ENCODE results near the gene LARP4B. TPM values are rescaled to one million over a fixed set of nuclear protein-coding genes. Genes with fewer than 3 reads are reported as not detected.

Gene LARP4B
- total RNA-seq, 2 experiments from 2014 or later, result 98.1 to 99.8 TPM

DNA sequence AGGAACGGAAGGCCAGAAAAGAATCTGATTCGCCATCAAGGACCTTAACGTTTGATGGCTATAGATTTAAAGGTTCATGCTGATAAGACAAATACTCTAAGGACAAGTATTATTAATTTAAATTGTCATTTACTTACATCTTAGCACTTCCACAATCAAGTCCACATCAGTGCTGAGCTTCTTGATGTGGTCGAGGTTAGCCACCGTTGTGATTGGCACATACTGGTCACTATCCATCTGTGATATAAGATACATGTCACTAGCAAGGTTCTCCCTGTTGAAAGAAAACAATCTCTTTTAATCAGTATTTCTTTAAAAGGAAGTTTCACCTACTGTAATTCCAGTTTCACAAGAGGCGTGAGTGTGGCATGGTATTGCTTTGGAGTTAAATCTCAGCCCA is 88.7 kb downstream of the LARP4B start:
- no peak overlapping the region for H3K4me3 Mint-ChIP-seq
- no peaks in the 10 kb centered on the region for H3K9me3 Mint-ChIP-seq
- ATAC-seq (ENCODE audit: low read depth) (no peak), DNase-seq (no peak)
- no peak overlapping the region for H3K27ac Mint-ChIP-seq
- peaks cover 21% of the 10 kb centered on the region for H3K4me1 Mint-ChIP-seq
- H3K36me3 Mint-ChIP-seq, result peaks cover 31% of the 10 kb centered on the region
- POLR2A ChIA-PET, result no interaction called here
- no peaks in the 10 kb centered on the region for H3K27me3 Mint-ChIP-seq

DNA sequence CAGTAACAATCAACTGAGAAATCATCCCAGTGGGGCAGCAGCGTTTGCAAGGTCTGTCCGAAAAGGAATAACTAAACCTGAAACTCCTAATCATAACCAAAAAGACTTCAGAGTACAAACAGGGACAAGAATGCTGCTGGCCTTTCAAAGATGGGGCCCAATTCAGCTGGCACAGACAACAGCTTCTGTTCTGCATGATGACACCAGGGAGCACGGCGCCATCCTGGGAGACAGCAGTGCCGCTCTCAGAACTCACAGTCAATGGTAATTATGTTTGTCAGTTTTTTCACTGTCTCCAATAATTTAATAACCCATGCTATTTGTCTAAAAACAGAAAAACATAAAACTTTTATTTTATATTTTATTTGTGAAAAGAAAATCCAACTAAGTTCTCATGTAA is 90.0 kb downstream of the LARP4B start:
- ATAC-seq (ENCODE audit: low read depth) (no peak), DNase-seq (no peak)
- Mint-ChIP-seq H3K9me3 (no peaks in the 10 kb centered on the region), H3K27me3 (no peaks in the 10 kb centered on the region), H3K4me3 (no peak overlapping the region), H3K36me3 (peaks cover 24% of the 10 kb centered on the region), H3K27ac (no peak overlapping the region), H3K4me1 (peaks cover 16% of the 10 kb centered on the region)
- POLR2A ChIA-PET, result no interaction called here

DNA sequence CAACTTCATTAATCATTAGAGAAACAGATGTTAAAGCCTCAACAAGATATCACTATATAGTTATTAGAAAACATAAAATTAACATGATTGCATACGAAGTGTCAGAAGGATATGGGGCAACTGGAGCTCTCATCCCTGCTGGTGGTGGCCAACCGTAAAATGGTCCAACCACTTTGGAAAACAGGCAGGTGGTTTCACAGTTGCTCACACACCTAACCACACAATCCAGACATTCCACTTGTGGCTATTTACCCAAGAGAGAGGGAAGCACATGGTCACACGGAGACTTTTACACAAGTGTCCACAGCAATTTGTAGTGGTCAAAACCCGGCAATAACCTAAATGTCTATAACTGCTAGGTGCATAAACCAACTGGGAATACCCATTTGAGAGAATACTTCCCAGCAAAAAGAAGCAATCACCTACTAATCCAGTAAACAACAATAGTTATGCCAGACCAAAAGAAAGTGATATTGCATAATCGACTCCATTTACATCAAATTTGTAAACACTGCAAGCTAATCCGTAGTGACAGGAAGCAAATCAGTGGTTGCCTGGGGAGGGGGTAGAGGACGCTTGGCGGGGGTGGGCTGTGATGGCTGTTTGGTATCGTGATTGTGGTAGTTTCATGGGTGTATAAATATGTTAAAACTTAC is 91.8 kb downstream of the LARP4B start:
- POLR2A ChIA-PET, result no interaction called here
- Mint-ChIP-seq H3K9me3 (no peaks in the 10 kb centered on the region), H3K27ac (no peak overlapping the region), H3K27me3 (no peaks in the 10 kb centered on the region), H3K36me3 (peaks cover 28% of the 10 kb centered on the region), H3K4me1 (peaks cover 4% of the 10 kb centered on the region), H3K4me3 (no peak overlapping the region)
- ATAC-seq (ENCODE audit: low read depth), result no peak
- no peak for DNase-seq

DNA sequence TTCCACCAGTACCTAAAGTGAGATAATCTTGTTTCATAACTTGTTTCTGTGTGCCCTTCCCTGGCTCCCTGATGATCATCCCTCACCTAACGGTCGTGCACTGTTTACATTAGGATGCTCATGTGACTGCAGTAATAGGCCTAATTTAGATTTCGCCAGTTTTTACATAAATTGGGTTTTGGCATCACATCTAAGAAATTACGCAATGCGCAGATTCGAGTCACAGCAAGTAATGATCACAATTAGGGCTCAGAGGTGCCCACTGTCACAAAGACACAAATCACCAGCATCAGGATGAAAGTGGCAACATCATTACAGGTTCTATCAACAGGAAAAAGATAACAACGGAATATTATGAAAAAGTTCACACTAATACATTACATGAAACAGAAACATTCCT is 94.7 kb downstream of the LARP4B start:
- no peak for ATAC-seq (ENCODE audit: low read depth)
- H3K4me1 Mint-ChIP-seq, result peaks cover 5% of the 10 kb centered on the region
- no peaks in the 10 kb centered on the region for H3K9me3 Mint-ChIP-seq
- POLR2A ChIA-PET, result no interaction called here
- peaks cover 37% of the 10 kb centered on the region for H3K36me3 Mint-ChIP-seq
- H3K4me3 Mint-ChIP-seq, result no peak overlapping the region
- peak overlapping the region; percentile 34 for H3K27ac Mint-ChIP-seq
- no peak for DNase-seq
- H3K27me3 Mint-ChIP-seq, result no peaks in the 10 kb centered on the region

DNA sequence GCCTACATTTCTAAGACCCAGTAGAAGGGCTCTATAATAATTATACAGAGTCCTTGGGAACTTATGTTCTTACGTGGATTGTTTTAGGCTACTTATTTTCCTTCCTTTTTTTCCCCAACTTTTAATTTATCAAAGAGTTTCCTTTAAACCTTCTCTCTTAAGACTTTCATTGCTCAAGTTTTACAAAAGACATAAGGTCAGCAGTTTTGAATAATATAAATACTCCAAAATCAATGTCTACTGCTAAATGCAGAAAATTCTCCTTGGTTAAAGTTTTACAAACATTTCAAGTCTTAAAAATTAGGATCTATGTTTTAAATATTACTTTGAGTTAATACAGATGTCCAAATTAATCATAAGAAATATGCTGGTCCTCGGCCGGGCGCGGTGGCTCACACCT is 97.0 kb downstream of the LARP4B start:
- peaks cover 40% of the 10 kb centered on the region for H3K36me3 Mint-ChIP-seq

DNA sequence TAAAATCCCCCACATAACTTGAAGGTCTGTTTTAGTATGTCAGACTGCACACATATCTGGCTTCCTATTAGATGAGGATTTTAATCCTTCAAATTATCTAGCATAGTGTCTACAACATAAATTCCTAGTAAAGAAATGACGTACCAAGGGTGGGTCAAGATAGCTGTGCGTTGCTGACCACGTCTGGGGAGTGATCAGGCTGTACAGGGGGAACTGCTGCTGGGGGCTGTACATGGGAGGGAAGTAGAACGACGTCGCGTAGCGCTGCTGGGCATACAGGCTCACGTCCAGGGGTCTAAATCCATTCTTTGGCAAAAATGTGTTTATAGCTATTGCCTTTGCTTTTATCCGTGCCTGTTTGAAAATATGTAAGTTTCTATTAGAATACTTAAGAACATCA is 102.3 kb downstream of the LARP4B start:
- Mint-ChIP-seq H3K27ac (no peak overlapping the region), H3K36me3 (peaks cover 40% of the 10 kb centered on the region), H3K9me3 (no peaks in the 10 kb centered on the region), H3K4me1 (peaks cover 5% of the 10 kb centered on the region), H3K4me3 (no peak overlapping the region), H3K27me3 (no peaks in the 10 kb centered on the region)
- POLR2A ChIA-PET, result no interaction called here
- DNase-seq (no peak), ATAC-seq (ENCODE audit: low read depth) (no peak)

More for the DNA sequence above, 97.0 kb downstream of the LARP4B start:
- no peaks in the 10 kb centered on the region for H3K9me3 Mint-ChIP-seq
- H3K27ac Mint-ChIP-seq, result no peak overlapping the region
- POLR2A ChIA-PET, result no interaction called here
- DNase-seq (no peak), ATAC-seq (ENCODE audit: low read depth) (no peak)
- peaks cover 7% of the 10 kb centered on the region for H3K4me1 Mint-ChIP-seq
- H3K4me3 Mint-ChIP-seq, result no peak overlapping the region
- no peaks in the 10 kb centered on the region for H3K27me3 Mint-ChIP-seq

DNA sequence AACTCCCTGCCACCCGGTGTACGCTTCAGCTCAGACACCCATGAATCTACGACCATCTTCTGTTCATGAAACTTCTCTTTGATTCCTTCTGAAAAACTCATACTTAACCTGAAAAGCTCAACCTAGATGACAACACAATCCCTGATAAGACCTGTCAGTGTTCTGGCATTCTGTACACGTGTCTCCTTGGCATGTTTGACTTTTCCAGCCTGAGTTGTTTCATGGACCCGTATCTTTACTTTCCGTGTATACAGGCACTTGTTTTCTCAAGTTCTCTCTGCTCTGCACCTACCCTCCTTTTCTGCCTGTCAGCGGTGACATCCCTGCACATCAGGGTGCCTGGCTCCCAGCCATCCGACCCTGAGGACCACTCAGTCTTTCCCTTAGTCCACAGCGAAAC is 103.3 kb downstream of the LARP4B start:
- no peaks in the 10 kb centered on the region for H3K9me3 Mint-ChIP-seq
- no peaks in the 10 kb centered on the region for H3K27me3 Mint-ChIP-seq
- peaks cover 9% of the 10 kb centered on the region for H3K4me1 Mint-ChIP-seq
- H3K36me3 Mint-ChIP-seq, result peaks cover 40% of the 10 kb centered on the region
- H3K4me3 Mint-ChIP-seq, result no peak overlapping the region
- DNase-seq (no peak), ATAC-seq (ENCODE audit: low read depth) (no peak)
- H3K27ac Mint-ChIP-seq, result peak overlapping the region; percentile 31
- POLR2A ChIA-PET, result no interaction called here

DNA sequence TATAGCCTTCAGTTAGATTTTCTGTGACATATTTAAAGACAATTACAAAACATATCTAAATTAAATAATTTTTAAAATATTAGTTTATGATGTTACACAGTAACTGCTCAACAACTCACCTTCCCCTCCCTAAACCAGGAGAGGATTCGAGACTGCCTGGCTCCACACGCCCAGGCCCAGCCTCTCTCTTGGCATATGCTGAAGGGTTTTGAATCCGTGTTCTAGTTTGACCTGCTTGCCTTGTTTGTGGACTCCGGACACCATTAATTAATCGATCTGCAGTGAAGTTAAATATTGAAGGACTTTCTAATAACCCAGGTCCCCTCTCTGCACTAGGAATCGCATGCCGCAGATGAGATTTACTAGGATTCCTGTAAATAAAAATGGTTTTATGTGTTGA is 106.6 kb downstream of the LARP4B start:
- Mint-ChIP-seq H3K4me3 (no peak overlapping the region), H3K27me3 (no peaks in the 10 kb centered on the region), H3K36me3 (peaks cover 51% of the 10 kb centered on the region), H3K4me1 (peaks cover 18% of the 10 kb centered on the region), H3K9me3 (no peaks in the 10 kb centered on the region), H3K27ac (no peak overlapping the region)
- ATAC-seq (ENCODE audit: low read depth) (no peak), DNase-seq (no peak)
- POLR2A ChIA-PET, result no interaction called here

DNA sequence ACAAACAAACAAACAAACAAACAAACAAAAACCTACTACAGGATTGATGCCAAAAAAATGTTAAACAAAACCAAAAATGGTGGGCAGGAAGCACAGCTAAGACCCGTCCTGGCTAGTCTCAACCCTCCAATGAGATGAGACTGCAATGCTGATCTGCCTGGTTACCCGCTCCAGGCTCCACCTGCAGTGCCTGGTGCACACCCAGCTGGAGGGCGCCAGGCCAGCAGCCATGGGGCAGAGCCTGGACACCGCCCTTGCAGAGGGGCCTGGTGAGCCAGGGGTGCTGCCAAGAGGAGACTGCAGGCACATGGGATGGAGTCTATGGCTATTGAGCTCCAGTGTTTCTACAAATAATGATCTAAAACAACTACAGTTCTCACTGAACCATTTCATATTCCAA is 107.0 kb downstream of the LARP4B start:
- ATAC-seq (ENCODE audit: low read depth) (no peak), DNase-seq (no peak)
- peaks cover 50% of the 10 kb centered on the region for H3K36me3 Mint-ChIP-seq
- POLR2A ChIA-PET, result no interaction called here
- no peak overlapping the region for H3K27ac Mint-ChIP-seq
- no peaks in the 10 kb centered on the region for H3K27me3 Mint-ChIP-seq
- no peak overlapping the region for H3K4me3 Mint-ChIP-seq
- H3K4me1 Mint-ChIP-seq, result peaks cover 18% of the 10 kb centered on the region
- H3K9me3 Mint-ChIP-seq, result no peaks in the 10 kb centered on the region

DNA sequence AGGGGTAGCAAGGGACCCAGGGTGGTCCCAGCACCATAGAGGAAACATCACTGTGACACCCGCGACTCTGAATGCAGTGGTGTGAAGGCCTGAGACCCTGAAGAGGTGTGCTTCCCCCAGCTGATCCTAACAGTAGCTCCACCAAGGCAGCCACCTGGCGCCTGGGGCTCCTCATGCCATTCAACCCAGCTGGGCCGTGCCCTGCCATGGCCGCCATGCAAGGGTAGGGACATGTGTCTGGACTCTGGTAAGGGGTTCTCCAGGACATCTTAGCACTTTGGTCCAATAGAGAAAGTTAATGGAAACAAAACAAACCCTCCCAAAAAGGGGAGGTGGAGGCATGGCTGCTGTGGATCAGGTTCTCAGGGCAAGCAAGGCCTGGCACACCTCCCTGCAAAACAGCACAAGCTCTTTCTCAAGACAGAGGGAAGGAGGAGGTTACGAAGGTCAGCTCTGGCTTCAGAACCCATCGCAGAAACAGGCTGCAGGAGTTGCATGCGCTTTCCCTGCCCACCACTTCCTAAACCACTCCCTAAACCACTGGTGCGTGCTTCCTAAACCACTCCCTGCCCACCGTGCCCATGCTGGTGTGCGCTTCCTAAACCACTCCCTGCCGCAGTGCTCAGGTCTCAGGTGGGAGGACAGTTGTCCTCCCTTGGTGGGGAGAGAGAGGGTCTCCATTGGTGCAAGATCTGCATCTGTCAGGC is 108.7 kb downstream of the LARP4B start:
- Mint-ChIP-seq H3K27ac (peak overlapping the region; percentile 84), H3K4me3 (peak overlapping the region; percentile 58), H3K9me3 (no peaks in the 10 kb centered on the region), H3K36me3 (peaks cover 44% of the 10 kb centered on the region), H3K4me1 (peaks cover 18% of the 10 kb centered on the region), H3K27me3 (no peaks in the 10 kb centered on the region)
- DNase-seq (no peak), ATAC-seq (ENCODE audit: low read depth) (peak; percentile 20)
- POLR2A ChIA-PET, result interaction anchor here (0.6 to 1.0 kb wide), 2 partner anchors 10 to 70 kb away, joined by 3 to 5 read pairs; no protein-coding TSS in a partner anchor

DNA sequence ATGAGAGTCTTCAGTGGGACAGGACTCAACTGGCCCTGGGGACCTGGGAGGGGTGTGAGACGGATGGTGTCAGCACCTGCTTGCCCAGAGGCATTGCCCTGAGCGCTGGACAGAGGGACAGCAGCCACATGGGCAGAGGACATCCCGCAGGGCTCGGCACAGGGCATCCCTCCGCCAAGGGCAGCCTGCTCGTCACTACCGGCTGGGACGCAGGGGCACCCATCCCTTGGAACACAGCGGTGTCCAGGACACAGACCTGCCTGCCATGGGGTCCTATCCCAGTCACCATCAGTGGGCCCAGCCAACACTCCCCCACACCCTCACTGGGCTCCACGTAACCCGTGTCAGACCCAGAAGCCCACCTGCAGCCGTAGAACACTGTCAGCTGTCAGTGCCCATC is 109.3 kb downstream of the LARP4B start:
- Mint-ChIP-seq H3K27ac (no peak overlapping the region), H3K27me3 (no peaks in the 10 kb centered on the region), H3K4me3 (no peak overlapping the region), H3K36me3 (peaks cover 43% of the 10 kb centered on the region), H3K9me3 (no peaks in the 10 kb centered on the region), H3K4me1 (peaks cover 18% of the 10 kb centered on the region)
- DNase-seq, result no peak
- no peak for ATAC-seq (ENCODE audit: low read depth)
- POLR2A ChIA-PET, result interaction anchor here (1.0 kb wide), 1 partner anchor 11 kb away, joined by 3 read pairs; no protein-coding TSS in a partner anchor

DNA sequence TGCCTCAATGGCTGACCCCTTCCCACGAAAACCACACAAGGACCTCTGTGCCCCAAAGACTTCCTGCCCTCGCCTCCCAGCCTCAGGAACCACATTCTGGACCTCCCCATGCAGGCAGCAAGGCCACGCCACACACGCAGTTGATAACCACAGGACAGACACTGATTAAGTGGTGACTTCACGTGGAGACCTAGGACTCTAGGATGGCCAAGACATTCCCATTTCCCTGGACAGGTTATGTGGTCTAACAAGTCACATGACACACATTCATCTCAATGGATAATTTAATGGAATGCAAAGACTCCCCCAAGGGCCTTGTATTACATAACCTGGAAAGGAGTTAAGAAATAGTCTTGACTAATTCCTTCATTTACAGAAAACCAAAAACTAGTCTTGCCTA is 110.2 kb downstream of the LARP4B start:
- peaks cover 18% of the 10 kb centered on the region for H3K4me1 Mint-ChIP-seq
- DNase-seq (no peak), ATAC-seq (ENCODE audit: low read depth) (no peak)
- no peaks in the 10 kb centered on the region for H3K9me3 Mint-ChIP-seq
- H3K27me3 Mint-ChIP-seq, result no peaks in the 10 kb centered on the region
- H3K36me3 Mint-ChIP-seq, result peaks cover 46% of the 10 kb centered on the region
- peak overlapping the region; percentile 11 for H3K27ac Mint-ChIP-seq
- POLR2A ChIA-PET, result no interaction called here
- H3K4me3 Mint-ChIP-seq, result no peak overlapping the region

DNA sequence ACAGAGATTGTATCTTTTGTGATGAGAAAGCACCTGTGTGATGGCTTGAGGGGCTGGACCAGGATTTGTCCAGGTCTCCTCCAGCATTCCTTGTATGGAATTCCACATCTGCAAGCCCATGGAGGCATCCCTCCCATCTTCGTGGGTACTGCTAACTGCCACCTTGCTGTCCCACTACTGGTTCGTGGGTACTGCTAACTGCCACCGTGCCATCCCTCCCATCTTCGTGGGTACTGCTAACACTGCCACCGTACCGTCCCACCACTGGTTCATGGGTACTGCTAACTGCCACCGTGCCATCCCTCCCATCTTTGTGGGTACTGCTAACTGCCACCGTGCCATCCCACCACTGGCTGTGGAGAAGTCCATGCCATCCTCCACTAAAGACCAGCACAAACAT is 111.7 kb downstream of the LARP4B start:
- H3K4me1 Mint-ChIP-seq, result peaks cover 18% of the 10 kb centered on the region
- no peaks in the 10 kb centered on the region for H3K27me3 Mint-ChIP-seq
- H3K9me3 Mint-ChIP-seq, result no peaks in the 10 kb centered on the region
- ATAC-seq (ENCODE audit: low read depth) (no peak), DNase-seq (no peak)
- POLR2A ChIA-PET, result no interaction called here
- H3K4me3 Mint-ChIP-seq, result no peak overlapping the region
- H3K36me3 Mint-ChIP-seq, result peaks cover 51% of the 10 kb centered on the region
- H3K27ac Mint-ChIP-seq, result no peak overlapping the region

DNA sequence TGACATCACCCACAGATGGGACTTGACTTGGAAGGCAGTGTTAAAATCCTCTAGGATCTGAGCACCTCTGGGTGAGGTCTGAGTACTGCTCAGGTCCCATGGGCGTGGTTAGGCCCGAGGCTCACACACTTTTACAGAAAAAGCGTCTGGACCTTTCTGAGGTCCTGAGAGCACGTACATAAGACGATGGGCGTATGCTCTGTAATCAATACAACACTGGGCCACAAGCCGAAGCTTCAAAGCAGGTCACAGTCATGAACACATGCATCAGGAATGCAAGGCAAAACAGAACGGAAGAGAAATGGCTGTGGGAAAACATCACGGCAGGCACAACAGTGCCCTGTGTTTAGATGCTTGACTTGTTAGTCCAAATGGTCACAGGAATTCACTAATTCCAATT is 112.2 kb downstream of the LARP4B start:
- H3K36me3 Mint-ChIP-seq, result peaks cover 51% of the 10 kb centered on the region
- H3K4me1 Mint-ChIP-seq, result peaks cover 18% of the 10 kb centered on the region
- DNase-seq (no peak), ATAC-seq (ENCODE audit: low read depth) (no peak)
- H3K9me3 Mint-ChIP-seq, result no peaks in the 10 kb centered on the region
- POLR2A ChIA-PET, result no interaction called here
- H3K4me3 Mint-ChIP-seq, result no peak overlapping the region
- H3K27ac Mint-ChIP-seq, result no peak overlapping the region
- H3K27me3 Mint-ChIP-seq, result no peaks in the 10 kb centered on the region

Data from activated naive CD8-positive, alpha-beta T cell treated with anti-CD3 and anti-CD28 coated beads, Interleukin-2, amount 10 ng/mL, durations not matched to agents 7 days and 5 days (primary cell).